HG03108 (cell line): ENCODE data around the gene EBF4.
"Not testable (repeated sequence)": the region's sequence is repeated elsewhere in the genome, so short reads cannot be mapped to it uniquely, and the experiment has no call there.

Source experiments
- ATAC-seq: cut with Tn5 transposase; IDR thresholded peaks from one replicate; pipeline ENCODE4 v1.9.1; 2021; ENCODE audit warnings: moderate library complexity; ENCODE audit not compliant: unreplicated experiment

EBF4 gene

DNA sequence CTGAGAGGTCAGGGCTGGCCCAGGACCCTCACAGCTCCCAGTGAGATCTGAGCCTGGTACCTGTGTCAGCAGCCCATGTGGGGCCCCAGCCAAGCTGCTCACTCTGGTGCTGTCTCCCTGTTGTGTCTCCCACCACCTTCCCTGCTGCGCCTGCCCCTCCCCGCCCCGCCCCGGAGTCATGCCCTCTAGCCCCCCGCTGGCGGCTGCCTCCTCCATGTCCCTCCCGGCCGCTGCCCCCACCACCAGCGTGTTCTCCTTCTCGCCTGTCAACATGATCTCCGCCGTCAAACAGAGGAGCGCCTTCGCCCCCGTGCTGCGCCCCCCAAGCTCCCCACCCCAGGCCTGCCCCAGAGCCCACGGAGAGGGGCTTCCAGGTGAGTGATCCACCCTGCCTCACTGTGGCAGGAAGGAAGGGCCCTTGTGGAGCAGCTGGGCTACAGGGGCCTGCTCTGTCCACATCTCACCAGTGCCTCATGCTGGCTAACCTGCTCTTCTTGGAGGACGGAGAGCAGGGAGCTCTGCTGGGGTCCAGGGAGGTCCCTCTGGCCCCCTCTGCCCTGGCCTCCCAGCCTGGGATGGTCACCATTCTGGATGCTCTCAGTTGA is 63.0 kb downstream of the EBF4 start:
- no peak for ATAC-seq

DNA sequence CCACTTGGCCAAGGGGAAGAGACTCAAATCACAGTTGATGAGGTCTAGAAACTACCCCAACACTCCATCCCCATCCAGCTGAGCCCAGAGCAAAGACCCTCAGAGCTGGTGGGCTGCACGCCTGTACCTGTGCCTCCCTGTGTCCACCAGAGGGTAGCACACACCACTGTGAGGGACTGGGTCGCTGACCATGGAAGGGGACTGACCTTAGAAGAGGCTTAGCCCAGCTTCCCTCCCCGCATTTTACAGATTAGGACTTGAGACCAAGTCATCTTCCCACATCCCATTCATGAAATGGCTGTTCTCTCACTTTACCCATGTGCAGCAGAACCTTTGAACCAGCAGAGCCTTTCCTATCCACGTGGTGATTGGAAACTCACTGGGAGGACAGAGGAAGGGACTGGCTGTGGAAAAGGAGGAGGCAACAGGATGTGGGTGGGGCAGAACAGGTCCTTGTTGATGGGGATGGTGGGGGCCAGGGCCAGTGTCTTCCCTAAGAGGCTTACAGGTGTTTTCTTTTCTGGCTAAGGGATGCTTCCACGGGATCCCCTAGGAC is 63.6 kb downstream of the EBF4 start:
- no peak for ATAC-seq

GRCh38 chr20:2757001-2757400 is 64.4 kb downstream of the EBF4 start:
- no peak for ATAC-seq

GRCh38 chr20:2757969-2758368 is 65.4 kb downstream of the EBF4 start:
- no peak for ATAC-seq

- no peak for ATAC-seq
Observed at GRCh38 chr20:2759143-2759542, 66.6 kb downstream of the EBF4 start.

GRCh38 chr20:2759603-2760296 is 67.2 kb downstream of the EBF4 start:
- ATAC-seq, result no peak

- ATAC-seq, result no peak
Observed at GRCh38 chr20:2760297-2760951, 67.8 kb downstream of the EBF4 start.

GRCh38 chr20:2760952-2761305 is 68.3 kb downstream of the EBF4 start:
- ATAC-seq, result no peak

DNA sequence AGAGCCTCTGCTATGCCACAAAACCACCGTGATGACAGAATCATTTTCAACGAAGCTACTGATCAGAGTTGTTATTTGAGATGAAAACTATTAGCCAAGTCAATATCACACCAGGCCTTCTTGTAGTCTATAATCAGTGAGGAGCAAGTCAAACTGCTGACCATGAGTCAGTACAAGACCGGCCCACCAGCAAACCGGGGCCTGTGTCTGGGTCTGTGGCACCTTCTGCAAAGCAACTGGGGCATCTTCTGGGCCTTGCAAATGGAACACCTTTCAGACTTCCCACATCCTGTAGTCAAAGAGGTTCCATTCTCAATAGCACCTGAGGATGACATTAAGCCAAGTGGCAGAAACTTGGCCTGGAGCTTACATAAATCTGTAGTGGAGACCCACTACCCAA is 69.3 kb downstream of the EBF4 start:
- ATAC-seq, result no peak

DNA sequence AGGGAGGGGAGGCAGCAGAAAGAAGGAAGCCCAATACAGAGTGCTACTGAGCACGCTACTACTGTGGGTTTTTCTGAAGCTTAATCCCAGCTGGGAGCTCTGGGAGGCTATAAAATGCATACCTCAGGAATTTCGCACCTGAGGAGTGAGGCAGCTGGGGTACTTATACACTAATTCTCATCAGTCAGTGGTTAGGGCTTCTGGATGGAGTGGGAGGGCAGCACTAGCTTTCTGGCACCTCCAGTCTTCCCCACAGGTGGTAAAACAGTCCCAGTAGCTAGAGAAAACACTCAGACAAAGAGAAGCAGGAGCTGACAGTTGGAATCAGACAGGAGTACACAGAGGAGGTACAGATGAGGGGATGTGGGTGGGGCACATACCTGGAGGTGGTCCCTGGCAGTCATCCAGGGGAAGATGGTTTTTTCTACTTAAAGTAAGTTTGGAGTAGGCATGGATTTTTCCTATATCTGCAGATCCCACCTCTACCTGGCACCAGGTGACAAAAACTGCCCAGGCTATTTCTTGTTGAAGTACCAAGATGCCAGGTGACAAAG is 70.1 kb downstream of the EBF4 start:
- no peak for ATAC-seq

GRCh38 chr20:2763186-2763585 is 70.6 kb downstream of the EBF4 start:
- no peak for ATAC-seq

DNA sequence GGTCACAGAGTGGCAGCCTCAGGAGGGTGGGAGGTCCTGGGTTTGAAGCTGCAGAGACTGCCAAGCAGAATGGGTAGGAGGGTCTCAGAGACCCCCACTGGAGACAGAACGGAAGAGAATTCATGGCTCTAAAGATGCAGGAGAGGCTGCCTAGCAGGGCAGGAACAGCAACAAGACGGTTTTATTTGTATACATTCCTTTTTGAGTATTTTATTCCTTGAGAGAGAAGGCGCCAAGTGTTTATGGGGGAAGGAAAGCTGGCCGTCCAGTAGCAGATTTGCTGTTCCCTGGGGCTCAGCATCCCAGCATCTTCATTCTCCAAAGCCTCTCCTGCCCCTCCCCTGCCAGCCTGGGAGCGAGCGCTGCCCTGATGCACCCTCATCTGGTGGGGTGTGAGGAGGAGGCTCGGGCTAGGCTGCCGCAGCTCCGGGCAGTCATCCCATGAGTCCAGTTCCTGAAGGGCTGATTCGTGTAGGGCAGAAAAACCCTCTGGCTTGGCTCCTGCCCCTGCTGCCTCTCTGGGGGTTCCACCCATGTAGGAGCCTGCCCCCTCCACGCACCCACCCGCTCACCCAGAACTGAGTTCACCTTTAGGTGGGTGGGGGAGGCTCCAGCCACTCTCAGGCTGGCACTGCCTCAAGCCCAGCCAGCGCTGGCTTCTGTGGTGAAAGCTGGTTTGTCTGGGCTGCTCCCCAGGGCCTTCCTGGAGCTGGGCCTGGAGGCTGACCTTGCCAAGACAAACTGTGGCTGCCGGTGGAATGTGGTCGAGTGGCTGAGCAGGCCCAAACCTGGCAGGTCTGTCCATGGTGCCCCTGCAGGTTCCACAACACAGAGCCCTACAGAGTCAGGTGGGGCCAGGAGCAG is 75.4 kb downstream of the EBF4 start:
- no peak for ATAC-seq

DNA sequence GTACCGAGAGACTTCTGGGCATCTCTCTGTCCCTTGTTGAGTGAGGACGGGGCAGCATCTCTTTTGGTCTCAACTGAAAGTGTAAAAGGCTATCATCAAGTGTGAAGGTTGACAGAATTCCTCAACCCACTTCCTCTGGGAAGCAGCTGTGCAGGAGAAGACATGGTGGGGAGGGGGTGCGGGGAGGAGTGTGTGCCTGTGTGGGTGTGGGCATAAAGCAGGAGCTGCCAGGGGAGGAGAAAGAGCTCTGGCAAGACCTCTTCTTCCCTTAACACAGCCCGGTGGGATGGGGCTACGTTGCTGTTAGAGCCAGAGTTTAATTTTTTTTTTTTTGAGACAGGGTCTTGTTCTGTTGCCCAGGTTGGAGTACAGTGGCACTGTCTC is 76.0 kb downstream of the EBF4 start:
- ATAC-seq, result no peak

DNA sequence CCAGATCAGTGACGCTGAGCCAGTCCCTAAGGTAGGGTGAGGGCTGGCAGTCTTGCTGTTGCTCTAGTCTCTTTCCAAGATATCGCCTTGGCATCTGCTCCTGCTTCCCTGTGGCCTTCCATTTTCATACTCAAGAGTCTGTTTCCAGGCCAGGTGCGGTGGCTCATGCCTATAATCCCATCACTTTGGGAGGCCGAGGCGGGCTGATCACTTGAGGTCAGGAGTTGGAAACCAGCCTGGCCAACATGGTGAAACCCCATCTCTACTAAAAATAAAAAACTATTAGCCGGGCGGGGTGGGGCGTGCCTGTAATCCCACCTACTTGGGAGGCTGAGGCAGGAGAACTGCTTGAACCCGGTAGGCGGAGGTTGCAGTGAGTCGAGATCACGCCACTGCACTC is 77.5 kb downstream of the EBF4 start:
- not testable (repeated sequence) for ATAC-seq

GRCh38 chr20:2771631-2772080 is 79.1 kb downstream of the EBF4 start:
- ATAC-seq, result no peak

- ATAC-seq, result no peak
Observed at GRCh38 chr20:2773812-2774211, 81.2 kb downstream of the EBF4 start.

GRCh38 chr20:2775139-2775538 is 82.6 kb downstream of the EBF4 start:
- ATAC-seq, result no peak

- ATAC-seq, result no peak
Observed at GRCh38 chr20:2778602-2779321, 86.2 kb downstream of the EBF4 start.

- ATAC-seq, result no peak
Observed at GRCh38 chr20:2780948-2781347, 88.4 kb downstream of the EBF4 start.

DNA sequence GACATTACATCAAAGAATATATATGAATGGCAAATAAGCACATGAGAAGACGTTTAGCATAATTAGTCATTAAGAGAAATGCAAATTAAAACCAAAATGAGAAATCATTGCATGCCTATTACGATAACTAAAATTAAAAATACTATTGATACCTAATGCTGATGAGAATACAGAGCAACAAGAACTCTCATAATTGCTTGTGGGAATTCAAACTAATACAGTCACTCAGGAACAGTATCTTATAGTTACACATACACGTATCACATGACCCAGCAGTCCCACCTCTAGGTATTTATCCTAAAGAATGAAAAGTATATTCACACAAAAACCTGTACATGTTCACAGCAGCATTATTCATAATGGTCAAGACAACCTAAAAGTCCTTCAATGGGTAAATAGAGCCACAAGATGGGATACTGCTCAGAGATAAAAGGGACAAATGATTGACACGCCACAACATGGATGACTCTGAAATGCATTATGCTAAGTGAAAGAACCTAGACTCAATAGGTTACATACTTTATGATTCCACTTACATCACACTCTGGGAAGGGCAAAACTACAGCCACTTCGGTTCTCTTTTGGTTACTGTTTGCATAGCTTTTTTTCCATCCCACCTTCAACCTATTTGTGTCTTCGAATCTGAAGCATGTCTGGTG is 91.5 kb downstream of the EBF4 start:
- no peak for ATAC-seq
